ENCODE measurements around the gene CRIP2. TPM values are rescaled to one million over a fixed set of nuclear protein-coding genes. Genes with fewer than 3 reads are reported as not detected.

The CRIP2 gene
- total and polyA plus RNA-seq, 2 experiments from 2014 or later, result 3.4 to 9.6 TPM

DNA sequence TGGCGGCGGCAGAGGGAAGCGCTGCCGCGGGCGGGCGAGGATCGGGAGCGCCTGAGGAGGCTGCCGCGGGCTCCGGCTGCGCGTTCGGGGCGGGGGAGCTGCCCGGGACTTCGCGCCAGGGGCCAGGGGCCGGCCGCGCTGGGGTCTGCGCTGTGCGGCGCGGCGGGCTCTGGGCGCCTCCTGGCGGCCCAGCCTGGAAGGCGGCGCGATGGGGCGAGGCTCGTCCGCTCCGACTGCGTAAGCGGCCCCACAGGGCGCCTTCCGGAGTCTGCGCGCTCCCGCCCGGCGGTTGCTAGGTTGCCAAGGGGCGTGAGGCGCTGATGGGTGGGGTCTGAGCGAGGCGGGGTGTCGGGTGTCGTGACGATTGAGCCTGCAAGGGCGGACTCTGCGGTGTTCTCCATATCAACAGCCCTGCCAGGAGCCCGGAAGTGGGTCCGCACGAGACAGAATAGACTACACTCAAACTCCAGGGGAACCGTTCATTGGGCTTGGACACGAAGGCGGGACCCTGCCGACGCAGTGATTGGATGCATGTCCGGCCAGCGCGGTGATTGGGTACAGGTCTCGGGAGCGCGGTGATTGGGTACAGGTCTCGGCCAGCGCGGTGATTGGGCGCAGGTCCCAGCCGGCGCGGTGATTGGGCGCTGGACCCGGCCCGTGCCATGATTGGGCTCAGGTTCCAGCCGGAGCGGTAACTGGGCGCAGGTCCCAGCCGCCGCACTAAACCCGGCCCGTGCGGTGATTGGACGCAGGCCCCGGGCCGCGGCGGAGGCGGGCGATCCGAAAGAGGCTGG is 16.1 kb downstream of the CRIP2 start, which contains the start of gene TEDC1 (continued):
- TF ChIP-seq, protein P1, sequence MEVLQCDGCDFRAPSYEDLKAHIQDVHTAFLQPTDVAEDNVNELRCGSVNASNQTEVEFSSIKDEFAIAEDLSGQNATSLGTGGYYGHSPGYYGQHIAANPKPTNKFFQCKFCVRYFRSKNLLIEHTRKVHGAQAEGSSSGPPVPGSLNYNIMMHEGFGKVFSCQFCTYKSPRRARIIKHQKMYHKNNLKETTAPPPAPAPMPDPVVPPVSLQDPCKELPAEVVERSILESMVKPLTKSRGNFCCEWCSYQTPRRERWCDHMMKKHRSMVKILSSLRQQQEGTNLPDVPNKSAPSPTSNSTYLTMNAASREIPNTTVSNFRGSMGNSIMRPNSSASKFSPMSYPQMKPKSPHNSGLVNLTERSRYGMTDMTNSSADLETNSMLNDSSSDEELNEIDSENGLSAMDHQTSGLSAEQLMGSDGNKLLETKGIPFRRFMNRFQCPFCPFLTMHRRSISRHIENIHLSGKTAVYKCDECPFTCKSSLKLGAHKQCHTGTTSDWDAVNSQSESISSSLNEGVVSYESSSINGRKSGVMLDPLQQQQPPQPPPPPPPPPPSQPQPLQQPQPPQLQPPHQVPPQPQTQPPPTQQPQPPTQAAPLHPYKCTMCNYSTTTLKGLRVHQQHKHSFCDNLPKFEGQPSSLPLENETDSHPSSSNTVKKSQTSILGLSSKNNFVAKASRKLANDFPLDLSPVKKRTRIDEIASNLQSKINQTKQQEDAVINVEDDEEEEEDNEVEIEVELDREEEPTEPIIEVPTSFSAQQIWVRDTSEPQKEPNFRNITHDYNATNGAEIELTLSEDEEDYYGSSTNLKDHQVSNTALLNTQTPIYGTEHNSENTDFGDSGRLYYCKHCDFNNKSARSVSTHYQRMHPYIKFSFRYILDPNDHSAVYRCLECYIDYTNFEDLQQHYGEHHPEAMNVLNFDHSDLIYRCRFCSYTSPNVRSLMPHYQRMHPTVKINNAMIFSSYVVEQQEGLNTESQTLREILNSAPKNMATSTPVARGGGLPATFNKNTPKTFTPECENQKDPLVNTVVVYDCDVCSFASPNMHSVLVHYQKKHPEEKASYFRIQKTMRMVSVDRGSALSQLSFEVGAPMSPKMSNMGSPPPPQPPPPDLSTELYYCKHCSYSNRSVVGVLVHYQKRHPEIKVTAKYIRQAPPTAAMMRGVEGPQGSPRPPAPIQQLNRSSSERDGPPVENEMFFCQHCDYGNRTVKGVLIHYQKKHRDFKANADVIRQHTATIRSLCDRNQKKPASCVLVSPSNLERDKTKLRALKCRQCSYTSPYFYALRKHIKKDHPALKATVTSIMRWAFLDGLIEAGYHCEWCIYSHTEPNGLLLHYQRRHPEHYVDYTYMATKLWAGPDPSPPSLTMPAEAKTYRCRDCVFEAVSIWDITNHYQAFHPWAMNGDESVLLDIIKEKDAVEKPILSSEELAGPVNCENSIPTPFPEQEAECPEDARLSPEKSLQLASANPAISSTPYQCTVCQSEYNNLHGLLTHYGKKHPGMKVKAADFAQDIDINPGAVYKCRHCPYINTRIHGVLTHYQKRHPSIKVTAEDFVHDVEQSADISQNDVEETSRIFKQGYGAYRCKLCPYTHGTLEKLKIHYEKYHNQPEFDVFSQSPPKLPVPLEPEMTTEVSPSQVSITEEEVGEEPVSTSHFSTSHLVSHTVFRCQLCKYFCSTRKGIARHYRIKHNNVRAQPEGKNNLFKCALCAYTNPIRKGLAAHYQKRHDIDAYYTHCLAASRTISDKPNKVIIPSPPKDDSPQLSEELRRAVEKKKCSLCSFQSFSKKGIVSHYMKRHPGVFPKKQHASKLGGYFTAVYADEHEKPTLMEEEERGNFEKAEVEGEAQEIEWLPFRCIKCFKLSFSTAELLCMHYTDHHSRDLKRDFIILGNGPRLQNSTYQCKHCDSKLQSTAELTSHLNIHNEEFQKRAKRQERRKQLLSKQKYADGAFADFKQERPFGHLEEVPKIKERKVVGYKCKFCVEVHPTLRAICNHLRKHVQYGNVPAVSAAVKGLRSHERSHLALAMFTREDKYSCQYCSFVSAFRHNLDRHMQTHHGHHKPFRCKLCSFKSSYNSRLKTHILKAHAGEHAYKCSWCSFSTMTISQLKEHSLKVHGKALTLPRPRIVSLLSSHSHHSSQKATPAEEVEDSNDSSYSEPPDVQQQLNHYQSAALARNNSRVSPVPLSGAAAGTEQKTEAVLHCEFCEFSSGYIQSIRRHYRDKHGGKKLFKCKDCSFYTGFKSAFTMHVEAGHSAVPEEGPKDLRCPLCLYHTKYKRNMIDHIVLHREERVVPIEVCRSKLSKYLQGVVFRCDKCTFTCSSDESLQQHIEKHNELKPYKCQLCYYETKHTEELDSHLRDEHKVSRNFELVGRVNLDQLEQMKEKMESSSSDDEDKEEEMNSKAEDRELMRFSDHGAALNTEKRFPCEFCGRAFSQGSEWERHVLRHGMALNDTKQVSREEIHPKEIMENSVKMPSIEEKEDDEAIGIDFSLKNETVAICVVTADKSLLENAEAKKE (CRISPR knock-in tag; IDR thresholded peaks at IDR 0.05), result no peak
- TF ChIP-seq ZNF331 (CRISPR knock-in tag; IDR thresholded peaks at IDR 0.05; ENCODE audit: low read depth), result no peak
- TF ChIP-seq STAT1 (IDR thresholded peaks at IDR 0.05; ENCODE audit: unreplicated experiment), result no peak

- Histone ChIP-seq H3F3A (replicated peaks; ENCODE audit: low read depth) (peaks cover 4% of the 10 kb centered on the region; the same call in 1 of the 2 replicates), H3K4me2 (peak overlapping the region; percentile 79), H3K79me2 (replicated peaks; ENCODE audit: insufficient read depth) (no peaks in the 10 kb centered on the region), H2AFZ (no peak overlapping the region), H3K27me3 (ENCODE audit: insufficient read depth) (peaks cover 37% of the 10 kb centered on the region), H3K4me3 (peak overlapping the region; percentile 62), H3K36me3 (ENCODE audit: insufficient read depth) (no peaks in the 10 kb centered on the region), H4K20me1 (replicated peaks; ENCODE audit: insufficient read depth) (no peaks in the 10 kb centered on the region), H3K4me1 (ENCODE audit: insufficient read depth) (peaks cover 4% of the 10 kb centered on the region; the same call in 1 of the 2 replicates), H3K9me2 (ENCODE audit: insufficient read depth) (peaks cover 3% of the 10 kb centered on the region; the same call in 1 of the 2 replicates), H3K27ac (ENCODE audit: low read depth) (no peak overlapping the region)
- Mint-ChIP-seq H3K4me3 (peak overlapping the region; percentile 85), H3K27ac (peak overlapping the region; percentile 89; the same call in 1 of the 2 replicates), H3K36me3 (ENCODE audit: low read depth) (no peaks in the 10 kb centered on the region), H3K9me3 (peaks cover 6% of the 10 kb centered on the region; the same call in 2 of the 3 replicates), H3K4me1 (peaks cover 5% of the 10 kb centered on the region; the same call in 2 of the 3 replicates), H3K27me3 (ENCODE audit: insufficient read depth, low read depth, poor library complexity) (peaks cover 38% of the 10 kb centered on the region)
- TF ChIP-seq STAT1 (IDR thresholded peaks at IDR 0.05; ENCODE audit: unreplicated experiment), result no peak
- no peak for TF ChIP-seq ZNF331 (CRISPR knock-in tag; IDR thresholded peaks at IDR 0.05; ENCODE audit: low read depth)
- peak; percentile 68 for DNase-seq (ENCODE audit: low spot score)
- ATAC-seq, result peak; percentile 12
These were observed 16.8 kb downstream of the CRIP2 start for GRCh38 chr14:105491366-105491973.

Data from GM23338 (cell line).